Erythroblast (primary cell): Measurements from ENCODE around the gene PTPRN2.

ENCODE experiments used
- GATA1 ChIP-seq: IDR thresholded peaks from 2 replicates; pipeline ENCODE4 v1.6.1; 2011; ENCODE audit warnings: low read depth, mild to moderate bottlenecking, control low read depth, low read length, moderate library complexity
- POLR2A ChIP-seq: IDR thresholded peaks from 2 replicates; pipeline ENCODE4 v1.6.1; 2011; ENCODE audit warnings: mild to moderate bottlenecking, low read length

GRCh38 chr7:157618091-157618726 lies 969.4 kb downstream of the PTPRN2 start:
- TF ChIP-seq POLR2A (no peak), GATA1 (no peak)
